DLD1 (cell line): ENCODE measurements around the gene UNCX.

Experiments used
- in situ Hi-C: cut with HindIII; loops from 2 replicates; pipeline ENCODE4 v1.10.0; 2017; ENCODE audit warnings: low sequenced_read_pairs

The UNCX gene

DNA sequence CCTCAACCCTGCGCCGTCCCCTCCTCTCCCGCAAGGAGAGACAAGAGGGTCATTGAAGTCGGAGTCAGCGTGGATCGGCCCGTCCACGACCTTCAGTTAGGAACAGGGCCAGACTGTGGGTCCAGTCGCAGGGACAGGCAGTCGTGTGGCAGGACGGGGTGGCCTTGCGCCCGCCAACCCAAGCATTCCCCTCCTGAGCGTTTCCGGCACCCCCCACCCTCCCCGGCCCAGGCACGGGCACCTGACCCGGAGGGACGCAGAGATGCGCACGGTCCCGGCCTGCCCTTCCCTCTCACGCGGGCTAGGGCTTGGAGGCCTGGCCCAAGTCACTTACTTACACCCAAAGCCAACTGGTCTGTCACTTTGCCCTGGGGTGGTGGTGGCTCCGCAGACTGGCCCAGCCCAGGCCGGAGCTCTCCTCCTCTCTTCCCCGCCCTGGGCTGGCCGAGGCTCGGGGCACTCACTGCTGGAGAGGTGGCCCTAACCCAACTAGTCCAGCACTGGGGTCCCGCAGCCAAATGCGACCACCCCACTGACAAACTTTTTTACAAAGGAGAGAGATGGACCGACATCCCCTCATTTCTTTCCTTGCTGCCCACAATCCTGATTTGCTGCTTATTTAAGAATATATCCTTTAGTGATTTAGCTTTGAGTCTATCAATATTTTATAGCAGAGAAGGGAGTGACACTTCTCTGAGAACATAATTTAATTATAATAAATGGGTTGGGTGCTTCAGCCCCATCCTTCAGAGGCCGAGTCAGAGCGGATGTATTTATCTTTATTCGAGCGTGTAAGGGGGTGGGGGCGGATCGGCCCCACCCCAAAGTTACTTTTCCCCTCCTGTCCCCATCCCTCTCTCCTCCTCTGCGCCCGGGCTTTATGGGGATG, 1.2 kb upstream of the UNCX start:
- in situ Hi-C loops: no loop called here

DNA sequence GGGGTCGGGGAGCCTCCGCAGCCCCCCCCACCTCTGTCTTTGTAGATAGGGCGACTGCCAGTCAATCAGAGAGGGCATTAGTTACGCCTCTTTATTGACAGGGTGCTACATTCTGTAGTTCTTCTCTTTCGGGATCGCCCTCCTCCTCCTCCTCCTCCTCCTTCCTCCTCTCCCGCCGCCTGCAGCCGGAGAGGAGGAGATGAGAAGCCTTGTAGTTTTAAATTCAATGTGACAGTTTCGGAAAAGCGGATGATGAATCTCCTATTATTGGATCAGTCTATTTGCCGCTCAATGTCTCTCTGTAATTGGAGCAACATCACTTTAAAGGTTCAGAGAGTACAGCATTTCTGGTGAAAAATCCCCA, 587 bp upstream of the UNCX start:
- in situ Hi-C loops: no loop called here

DNA sequence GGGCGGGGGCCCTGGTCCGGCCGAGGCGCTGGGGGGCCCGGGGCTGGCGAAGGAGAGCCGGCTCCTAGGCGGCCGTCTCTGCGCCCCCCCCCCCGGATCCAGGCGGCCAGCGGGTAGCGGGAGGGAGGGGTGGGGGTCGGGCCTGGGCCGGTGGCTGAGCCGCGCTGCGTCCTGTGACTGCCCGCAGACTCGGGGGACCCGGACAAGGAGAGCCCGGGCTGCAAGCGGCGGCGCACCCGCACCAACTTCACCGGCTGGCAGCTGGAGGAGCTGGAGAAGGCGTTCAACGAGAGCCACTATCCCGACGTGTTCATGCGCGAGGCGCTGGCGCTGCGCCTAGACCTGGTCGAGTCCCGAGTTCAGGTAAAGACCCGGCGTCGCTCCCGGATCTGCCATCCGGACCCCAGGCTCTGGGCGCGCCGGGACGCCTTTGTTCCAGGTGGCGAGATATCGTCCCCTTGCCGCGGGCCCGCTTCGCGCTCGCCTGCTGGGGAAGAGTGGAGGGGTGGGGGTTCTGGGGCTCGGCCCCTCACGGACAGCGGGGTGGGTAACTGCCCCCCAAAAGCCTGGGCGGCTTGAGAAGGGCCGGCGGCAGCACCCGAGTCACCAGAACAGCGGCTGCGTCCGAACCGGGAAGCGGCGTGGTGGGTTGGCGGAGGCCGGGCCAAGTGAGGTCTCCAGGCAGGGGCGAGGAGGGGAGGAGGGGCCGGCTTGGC, 819 bp downstream of the UNCX start:
- in situ Hi-C loops: no loop called here

DNA sequence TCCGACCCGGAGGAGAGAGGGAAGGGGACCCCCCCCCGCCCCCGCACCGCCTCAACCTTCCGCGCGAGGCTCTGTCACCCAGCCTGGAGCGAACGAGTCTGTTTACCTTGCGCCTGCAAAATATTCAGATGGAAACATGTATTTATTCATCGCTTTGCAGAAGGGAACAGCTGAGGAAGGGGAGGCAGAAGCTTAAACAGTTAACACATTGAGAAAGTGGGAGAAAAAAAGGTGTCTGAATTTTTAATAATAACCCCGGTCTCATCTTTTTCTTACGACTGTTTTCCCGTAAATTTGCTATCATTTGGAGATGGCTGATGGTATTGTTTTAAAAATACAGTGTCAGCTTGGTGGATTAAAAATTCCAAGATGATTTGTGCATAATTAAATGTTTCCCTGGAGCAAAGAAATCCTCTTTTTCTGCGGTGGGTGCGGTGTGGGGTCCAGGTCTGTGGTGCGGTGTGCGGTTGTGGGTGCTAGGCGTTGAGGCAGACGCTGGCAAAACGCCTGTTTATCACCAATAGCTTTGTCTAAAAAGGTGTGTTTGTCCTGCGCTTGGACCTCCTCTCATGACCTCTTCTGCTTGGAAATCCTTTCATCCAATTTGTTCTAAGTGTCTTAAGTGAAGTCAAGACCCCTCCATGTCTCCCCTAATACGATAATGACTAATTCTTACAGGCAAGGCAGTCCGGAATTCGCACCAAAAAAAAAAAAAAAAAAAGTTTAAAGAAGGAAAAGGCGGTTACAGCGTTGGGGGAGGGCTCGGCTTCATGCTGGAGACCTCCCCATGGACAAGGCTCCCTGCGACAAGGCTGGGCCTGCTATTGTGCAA, 1.6 kb downstream of the UNCX start:
- in situ Hi-C loops: no loop called here

DNA sequence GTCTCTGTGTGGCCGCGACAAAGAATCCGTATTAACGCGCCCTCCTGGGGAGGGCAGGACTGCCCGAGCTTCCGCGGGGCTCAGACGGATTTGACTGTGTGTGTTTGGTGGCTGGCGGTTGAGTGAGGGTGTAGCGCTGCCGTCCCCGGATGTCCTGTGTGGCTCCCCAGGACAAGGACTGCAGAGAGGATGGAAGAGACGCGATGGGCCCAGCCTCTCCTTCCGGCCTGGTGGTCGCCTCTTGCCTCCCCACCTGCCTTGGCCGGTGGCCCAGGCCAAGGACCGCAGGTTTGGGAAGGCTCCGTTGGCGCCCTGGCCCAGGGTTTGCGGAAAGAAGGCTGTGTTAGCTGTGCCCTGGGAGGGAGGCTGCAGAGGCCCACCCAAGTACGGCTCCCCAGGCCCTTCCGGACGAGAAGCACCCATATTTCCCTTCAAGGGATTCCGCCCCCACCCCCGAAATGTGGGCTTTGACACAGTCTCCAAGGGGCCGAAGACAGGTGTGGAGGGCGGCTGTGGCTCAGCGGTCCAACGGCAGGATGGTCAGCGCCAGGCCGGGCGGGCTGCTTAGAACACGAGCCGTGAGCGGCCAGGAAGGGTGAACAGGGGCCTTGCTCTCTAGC, 2.3 kb downstream of the UNCX start:
- in situ Hi-C loops: no loop called here

DNA sequence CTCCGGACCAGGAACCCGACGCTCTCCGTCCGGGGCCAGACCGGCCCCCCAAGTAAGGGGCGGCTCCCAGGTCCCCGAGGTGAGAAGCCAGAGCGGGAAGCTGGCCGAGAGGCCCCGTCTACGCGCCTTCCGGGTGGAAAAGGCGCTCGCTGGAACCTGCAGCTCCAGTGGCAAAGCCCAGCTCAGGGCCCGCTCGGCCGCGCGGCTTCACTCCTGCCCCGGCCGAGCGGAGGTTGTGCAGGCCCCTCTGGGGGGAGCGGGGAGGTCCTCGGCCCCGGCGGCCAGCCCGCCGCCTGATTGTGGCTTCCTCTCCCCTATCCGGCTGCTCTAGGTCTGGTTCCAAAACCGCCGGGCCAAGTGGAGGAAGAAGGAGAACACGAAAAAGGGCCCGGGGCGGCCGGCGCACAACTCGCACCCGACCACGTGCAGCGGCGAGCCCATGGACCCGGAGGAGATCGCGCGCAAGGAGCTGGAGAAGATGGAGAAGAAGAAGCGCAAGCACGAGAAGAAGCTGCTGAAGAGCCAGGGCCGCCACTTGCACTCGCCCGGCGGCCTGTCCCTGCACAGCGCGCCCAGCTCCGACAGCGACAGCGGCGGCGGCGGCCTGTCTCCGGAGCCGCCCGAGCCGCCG, 2.9 kb downstream of the UNCX start:
- in situ Hi-C loops: no loop called here

DNA sequence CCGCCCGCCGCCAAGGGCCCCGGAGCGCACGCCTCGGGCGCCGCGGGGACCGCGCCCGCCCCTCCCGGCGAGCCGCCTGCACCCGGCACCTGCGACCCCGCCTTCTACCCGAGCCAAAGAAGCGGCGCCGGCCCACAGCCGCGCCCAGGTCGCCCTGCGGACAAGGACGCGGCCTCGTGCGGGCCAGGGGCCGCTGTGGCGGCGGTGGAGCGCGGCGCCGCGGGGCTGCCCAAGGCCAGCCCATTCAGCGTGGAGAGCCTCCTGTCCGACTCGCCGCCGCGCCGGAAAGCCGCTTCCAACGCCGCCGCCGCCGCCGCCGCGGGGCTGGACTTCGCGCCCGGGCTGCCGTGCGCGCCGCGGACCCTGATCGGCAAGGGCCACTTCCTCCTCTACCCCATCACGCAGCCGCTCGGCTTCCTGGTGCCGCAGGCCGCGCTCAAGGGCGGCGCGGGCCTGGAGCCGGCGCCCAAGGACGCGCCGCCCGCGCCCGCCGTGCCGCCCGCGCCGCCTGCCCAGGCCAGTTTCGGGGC, 3.5 kb downstream of the UNCX start:
- in situ Hi-C loops: no loop called here

DNA sequence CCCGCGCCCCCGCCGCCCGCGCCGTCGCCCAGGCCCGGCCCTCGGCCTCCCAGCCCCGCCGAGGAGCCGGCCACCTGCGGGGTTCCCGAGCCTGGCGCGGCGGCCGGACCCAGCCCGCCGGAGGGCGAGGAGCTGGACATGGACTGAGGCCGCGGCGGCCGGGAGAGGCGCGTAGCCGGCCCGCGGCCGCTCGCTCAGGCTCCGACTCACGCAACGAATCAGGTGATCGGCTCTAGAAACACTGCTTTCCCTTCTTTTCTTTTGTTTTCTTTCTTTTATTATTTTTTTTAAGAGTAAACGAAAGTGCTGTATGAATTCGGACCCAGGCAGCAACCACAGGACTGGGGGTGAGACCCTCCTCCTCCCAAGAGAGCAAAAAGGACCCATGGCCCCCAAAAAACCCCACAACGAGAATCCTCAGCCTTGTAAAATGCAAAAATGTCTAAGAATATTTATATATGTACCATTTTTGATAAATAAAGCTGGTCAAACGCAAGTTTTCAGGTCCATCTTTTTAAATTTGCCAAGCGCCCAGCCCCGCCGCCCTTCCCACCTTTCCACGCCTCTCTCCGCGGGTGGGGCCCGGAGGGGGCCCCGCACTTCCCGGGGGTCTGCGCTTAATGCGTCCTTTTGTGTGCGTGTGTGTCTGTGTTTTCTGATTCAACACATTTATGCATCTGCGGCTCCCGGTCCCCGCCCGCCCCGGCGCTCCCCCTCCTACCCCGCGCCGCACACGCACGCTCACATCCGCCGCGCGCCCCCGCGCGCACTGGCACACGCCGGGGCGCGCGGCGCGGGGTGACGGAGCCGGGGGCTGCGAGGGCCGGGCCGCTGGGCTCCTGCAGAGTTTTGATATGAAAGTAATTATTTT, 4.4 kb downstream of the UNCX start:
- in situ Hi-C loops: no loop called here

DNA sequence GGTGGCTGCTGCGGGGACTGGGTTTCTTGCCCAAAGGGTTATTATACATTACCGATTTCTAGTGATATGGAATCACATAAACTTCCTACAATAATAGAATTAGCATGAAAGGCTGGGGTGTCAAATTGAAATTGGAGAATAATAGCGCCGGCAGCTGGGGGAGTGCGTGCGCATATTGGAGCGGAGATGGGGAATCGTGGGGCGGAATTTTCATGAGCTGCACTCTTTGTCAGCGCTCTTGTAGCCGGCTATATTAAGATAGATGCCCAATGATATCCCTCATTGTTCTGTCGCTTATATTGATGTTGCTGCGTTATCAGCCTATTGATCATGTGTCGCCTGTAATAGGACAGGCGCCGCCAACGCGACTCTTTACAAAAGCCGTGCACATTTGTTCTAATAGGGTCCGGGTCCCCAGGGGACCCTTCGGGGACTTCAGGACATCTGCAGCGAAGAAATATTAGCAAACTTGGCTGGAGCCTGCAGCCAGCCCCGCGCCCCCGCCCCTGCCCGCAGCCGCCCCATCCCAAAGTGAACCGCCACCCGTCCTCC, 5.1 kb downstream of the UNCX start:
- in situ Hi-C loops: no loop called here

DNA sequence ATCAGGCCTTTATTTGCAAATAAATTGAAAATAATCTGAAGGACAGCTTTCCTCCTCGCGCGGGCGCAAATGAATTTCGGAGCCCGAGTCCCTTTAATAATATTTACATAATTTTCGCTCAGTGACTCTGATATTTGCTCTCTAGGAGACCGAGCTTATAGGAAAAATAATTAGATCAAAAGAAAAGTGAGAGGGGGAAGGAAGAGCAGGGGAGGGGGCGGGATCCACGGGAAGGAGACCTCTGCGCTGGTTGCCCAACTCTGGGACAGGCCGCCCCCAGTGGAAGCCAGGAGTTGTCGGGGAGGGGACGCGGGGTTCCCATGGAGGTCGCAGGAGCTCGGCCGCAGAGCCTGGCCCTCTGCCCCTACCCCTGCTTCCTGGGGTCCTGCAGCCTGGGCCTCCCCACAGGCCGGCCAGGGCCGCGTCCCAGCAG, 5.8 kb downstream of the UNCX start:
- in situ Hi-C loops: no loop called here

DNA sequence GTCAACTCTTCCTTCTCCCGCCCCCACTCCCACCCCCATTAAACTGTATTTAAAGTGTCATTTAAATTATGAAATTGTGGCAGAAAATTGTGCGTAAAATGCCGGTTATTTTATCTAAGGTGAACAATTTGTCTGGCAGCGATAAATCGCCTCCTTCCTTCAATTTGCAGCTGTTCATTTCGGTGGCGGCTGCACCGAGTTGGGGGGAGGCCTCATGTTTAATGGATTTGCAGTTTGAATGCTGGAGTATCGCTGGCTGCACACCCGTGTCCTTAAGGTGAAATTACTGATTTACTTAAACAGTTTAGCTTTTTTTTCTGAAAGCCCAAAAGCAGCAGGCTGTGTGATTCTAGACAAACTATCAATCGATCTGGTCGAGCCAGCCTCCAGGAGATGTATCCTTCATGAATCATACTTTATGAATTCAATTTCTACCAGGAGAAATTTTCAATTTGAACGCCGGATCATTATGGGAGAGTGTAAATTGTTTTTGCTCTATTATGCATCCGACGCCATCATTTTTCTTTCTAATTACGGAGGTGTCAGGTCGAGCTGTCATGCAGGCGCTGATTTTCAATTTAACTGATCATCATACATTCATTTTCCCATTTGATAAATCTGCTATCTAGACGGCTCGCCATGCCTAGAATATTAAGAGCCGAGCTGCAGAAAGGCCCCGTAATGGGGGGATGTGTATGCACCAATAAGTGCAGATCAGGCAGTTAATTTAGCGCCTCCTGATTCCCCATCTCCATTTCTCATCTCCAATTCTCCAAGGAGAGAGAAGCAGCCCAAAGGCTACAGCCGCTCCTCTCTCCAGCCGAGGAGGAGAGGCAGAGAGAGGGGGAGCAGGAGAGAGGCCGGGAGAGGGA, 6.5 kb downstream of the UNCX start:
- in situ Hi-C loops: no loop called here

DNA sequence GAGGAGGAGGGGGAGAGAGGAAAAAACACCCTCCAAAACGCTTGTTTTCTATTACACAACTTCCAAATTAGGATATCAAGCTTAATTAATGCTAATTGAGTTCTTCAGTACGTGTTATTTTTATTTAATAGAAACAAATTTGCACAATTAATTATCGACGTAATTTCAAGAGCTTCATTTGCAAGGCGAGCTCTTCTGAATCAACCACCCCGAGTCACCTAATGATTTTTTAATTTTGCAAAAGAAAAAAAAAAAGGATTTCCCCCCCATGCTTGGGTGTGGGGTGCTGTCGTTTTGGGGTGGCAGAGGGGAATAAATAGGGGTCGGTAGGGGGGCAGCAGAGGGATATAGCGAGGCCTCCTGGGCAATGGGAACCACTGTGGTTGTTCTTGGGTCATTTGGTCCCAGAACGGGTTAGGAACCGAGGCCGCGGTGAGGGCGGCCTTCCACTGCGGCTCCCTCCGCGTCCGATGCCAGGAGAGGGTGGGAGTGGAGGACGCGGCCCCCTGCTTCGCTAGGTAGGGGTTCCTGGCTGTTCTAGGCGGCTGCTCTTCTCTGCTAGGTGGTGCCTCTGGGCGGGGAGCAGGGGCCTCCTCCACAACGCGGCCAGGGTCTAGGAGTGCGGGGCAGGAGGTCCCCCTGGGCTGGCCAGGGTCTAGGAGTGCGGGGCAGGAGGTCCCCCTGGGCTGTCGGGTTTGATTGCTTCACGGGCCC, 7.3 kb downstream of the UNCX start:
- in situ Hi-C loops: no loop called here

DNA sequence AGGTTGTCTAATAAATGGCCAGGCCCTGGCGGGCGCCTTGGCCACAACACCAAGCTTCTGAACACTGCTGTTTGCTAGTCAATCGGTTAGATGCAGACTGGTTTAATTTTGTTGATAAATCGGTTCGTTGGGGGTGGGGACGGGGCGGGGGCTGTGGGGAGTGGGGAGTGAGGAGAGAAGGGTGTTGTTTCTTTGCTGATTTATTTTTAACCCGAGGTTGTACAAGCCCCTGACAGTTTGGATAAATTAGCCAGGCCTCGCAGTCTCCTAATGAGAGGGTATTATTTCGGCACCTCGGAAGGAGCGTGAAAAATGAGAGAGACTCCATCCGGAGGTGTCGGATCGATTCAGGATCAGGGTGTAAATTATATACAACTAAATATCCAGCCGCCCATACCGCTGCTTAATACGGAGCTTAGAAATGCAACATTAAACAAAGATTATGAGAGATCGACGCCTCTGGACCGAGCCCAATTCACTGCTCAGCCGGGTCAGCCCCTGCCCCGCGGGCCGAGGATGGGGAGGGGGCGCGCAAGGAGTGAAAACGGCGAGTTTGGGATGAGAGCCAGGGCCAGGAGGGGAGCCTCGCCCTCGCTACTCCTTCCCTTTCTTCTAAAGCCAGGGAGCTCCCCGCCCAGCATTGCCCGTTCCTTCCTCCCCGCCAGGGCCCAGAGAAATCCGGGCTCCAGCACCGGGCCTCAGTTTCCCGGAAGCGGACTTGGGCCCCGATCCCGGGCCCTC, 8.0 kb downstream of the UNCX start:
- in situ Hi-C loops: no loop called here

DNA sequence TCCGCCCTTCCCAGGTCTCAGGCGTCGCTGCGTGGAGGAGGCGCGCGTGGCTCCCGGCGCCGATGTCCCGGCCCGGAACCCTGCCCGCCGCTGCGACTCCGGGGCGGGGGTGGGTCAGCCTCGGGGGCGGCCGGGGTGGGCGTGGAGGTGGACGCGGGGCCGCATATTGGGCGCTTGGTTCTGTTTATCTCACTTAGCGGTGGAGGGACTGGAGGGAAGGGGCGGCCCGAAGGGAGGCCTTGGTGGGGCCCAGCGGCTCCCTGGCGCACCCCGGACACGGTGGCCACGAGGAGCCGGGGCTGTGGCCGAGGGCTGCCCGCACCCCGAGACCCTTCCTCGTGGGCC, 8.6 kb downstream of the UNCX start:
- in situ Hi-C loops: no loop called here

DNA sequence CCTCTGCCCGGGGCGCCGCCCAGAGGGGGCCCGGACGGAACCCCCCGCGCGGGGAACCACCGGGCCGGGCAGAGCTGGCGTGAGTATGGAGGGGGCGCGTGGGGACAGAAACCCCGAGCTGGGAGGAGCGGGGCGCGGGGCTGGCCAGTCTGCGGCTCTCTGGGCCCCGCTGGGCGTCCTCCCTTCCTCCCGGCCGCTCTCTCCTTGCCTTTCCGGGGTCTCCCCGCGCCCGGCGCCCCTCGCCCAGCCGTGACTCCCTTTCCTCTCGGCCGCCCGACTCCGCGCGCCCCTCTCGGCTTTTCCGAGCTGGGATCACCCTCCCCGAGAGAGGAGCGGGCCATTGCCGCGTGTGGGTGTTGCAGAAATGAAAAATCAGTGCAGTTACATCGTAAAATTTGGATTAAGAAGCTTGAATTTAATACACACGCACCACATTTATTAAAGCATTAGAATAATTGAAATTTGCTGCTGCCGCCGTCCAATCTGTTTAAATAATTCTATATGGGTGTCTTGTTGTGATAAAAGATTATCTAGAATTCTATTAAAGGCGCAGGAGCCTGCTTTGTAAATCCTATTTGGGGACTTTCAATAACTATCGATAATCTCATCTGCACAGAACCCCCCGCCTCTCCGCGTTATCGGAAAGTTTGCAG, 9.1 kb downstream of the UNCX start:
- in situ Hi-C loops: no loop called here

DNA sequence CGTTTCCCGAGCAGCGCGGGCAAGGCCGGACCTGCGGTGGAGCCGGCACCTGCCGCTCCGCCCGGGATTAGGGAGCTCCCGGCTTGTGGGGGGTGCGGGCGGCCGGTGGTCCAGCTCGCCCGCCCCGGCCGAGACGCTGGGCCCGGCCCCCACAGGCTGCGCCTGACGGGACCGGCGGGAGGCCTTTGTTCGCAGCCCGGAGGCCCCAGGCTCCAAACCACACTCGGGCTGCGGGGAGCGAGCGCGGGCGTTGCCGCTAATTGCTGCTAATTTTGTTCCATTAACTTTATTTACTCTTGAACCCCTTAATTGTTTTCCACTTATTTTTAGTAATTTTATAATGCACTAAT, 9.6 kb downstream of the UNCX start:
- in situ Hi-C loops: no loop called here
